ENCODE results near the gene MYO1C.

GRCh38 chr17:1422885-1423284 is 69.6 kb downstream of the MYO1C start:
- no peak for TF ChIP-seq CTCF (IDR thresholded peaks at IDR 0.05; ENCODE audit: low read depth, low read length)
- TF ChIP-seq EZH2phosphoT487 (IDR thresholded peaks at IDR 0.05; ENCODE audit: low read depth) = no peak
